Adrenal gland (tissue), 5 donors: ENCODE data around the gene MACROD2.

Source experiments
- POLR2A ChIP-seq, 2 donors: fragments of 450-650 bp; IDR thresholded peaks; one replicate each; pipeline ENCODE4 v1.6.1; 2017; ENCODE audit warnings: antibody characterized with exemption in 2 of 2, mild to moderate bottlenecking in 2 of 2, moderate library complexity in 1 of 2
- TF ChIP-seq, protein P1 (sequence below), 6 experiments: fragments of 450-650 bp in 4 of 6; fragments of 200-600 bp in 2 of 6; sonication (generic) in 1 of 6; IDR thresholded peaks; 1 replicate in 5 of 6; 2 replicates in 1 of 6; pipeline versions ENCODE4 v1.5.1 to v1.8.0; 2016 to 2021; ENCODE audit warnings: antibody characterized with exemption in 6 of 6, mild to moderate bottlenecking in 2 of 6, moderate library complexity in 1 of 6
- donor health status: DM: no; HTN: no; CAD: no.

DNA sequence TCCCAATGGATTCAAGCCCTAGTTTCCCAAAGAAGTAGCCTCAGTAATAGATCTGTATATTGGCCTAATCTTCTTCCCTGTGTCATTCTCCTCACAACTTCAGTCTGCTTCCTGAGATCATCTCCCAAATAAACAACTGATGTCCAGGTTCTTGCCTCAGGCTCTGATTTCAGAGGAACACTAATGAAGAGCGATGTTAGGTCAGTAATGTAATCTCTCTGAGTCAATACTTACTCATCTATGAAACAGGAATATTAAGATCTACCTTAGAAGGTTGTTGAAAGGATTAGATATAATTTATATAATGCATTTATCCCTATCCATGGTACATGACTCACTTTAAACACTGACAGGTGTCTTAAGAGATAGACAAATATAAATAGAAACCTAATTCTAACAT is 588.1 kb downstream of the MACROD2 start:
- TF ChIP-seq POLR2A (IDR thresholded peaks at IDR 0.05) = no peak
- TF ChIP-seq, protein P1, sequence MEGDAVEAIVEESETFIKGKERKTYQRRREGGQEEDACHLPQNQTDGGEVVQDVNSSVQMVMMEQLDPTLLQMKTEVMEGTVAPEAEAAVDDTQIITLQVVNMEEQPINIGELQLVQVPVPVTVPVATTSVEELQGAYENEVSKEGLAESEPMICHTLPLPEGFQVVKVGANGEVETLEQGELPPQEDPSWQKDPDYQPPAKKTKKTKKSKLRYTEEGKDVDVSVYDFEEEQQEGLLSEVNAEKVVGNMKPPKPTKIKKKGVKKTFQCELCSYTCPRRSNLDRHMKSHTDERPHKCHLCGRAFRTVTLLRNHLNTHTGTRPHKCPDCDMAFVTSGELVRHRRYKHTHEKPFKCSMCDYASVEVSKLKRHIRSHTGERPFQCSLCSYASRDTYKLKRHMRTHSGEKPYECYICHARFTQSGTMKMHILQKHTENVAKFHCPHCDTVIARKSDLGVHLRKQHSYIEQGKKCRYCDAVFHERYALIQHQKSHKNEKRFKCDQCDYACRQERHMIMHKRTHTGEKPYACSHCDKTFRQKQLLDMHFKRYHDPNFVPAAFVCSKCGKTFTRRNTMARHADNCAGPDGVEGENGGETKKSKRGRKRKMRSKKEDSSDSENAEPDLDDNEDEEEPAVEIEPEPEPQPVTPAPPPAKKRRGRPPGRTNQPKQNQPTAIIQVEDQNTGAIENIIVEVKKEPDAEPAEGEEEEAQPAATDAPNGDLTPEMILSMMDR (IDR thresholded peaks at IDR 0.05) = no peak
